GM18868 (cell line): Measurements from ENCODE around the gene TRAPPC5.

Experiments used
- ATAC-seq: cut with Tn5 transposase; IDR thresholded peaks from one replicate; pipeline ENCODE4 v1.9.1; 2021; ENCODE audit warnings: mild to moderate bottlenecking, moderate library complexity; ENCODE audit not compliant: unreplicated experiment

TRAPPC5 gene

GRCh38 chr19:7645656-7646425, 34.8 kb upstream of the TRAPPC5 start:
- ATAC-seq, result no peak

GRCh38 chr19:7646426-7646700, 34.3 kb upstream of the TRAPPC5 start:
- ATAC-seq, result no peak

- ATAC-seq, result no peak
These were observed 33.5 kb upstream of the TRAPPC5 start for GRCh38 chr19:7647156-7647555.

- ATAC-seq, result no peak
These were observed 32.2 kb upstream of the TRAPPC5 start for GRCh38 chr19:7648265-7649014.

- no peak for ATAC-seq
These were observed 30.5 kb upstream of the TRAPPC5 start for GRCh38 chr19:7650148-7650547.

- ATAC-seq, result no peak
These were observed 28.5 kb upstream of the TRAPPC5 start for GRCh38 chr19:7652061-7652641.

GRCh38 chr19:7654401-7654800, 26.2 kb upstream of the TRAPPC5 start:
- ATAC-seq, result no peak

GRCh38 chr19:7655581-7655980, 25.1 kb upstream of the TRAPPC5 start:
- ATAC-seq, result no peak

GRCh38 chr19:7657131-7657751, 23.4 kb upstream of the TRAPPC5 start:
- ATAC-seq, result no peak

GRCh38 chr19:7658219-7658686, 22.4 kb upstream of the TRAPPC5 start:
- peak; percentile 61 for ATAC-seq

- no peak for ATAC-seq
These were observed 18.7 kb upstream of the TRAPPC5 start for GRCh38 chr19:7661744-7662538.

GRCh38 chr19:7662657-7663056, 18.0 kb upstream of the TRAPPC5 start:
- no peak for ATAC-seq

- ATAC-seq, result no peak
These were observed 16.9 kb upstream of the TRAPPC5 start for GRCh38 chr19:7663706-7664105.

- ATAC-seq, result no peak
These were observed 15.6 kb upstream of the TRAPPC5 start for GRCh38 chr19:7665076-7665475.

- no peak for ATAC-seq
These were observed 11.8 kb upstream of the TRAPPC5 start, which contains the start of gene RETN for GRCh38 chr19:7668842-7669241. Gene RETN (plus strand): TSS chr19:7669049. CDS start chr19:7669327, 278 bp downstream.

GRCh38 chr19:7669641-7670040, 11.0 kb upstream of the TRAPPC5 start:
- ATAC-seq, result no peak

- ATAC-seq, result no peak
These were observed 10.4 kb upstream of the TRAPPC5 start for GRCh38 chr19:7670150-7670783.

- no peak for ATAC-seq
These were observed 9.8 kb upstream of the TRAPPC5 start for GRCh38 chr19:7670790-7671189.

- ATAC-seq, result no peak
These were observed 8.1 kb upstream of the TRAPPC5 start for GRCh38 chr19:7672522-7672921.
